GM12865 (cell line): Measurements from ENCODE around the gene RBMS1.
A peak's percentile ranks its signal among the peaks of the same experiment; 100 is the strongest.

ENCODE experiments used
- DNase-seq: peaks from one replicate; pipeline ENCODE4 v3.0.0; 2010; ENCODE audit warnings: low read depth
- H3K4me3 ChIP-seq: 2 replicates; pipeline ENCODE4 v1.5.1; 2011; ENCODE audit warnings: mild to moderate bottlenecking, low read depth, low read length, control low read depth
- TF ChIP-seq, protein P1 (sequence below): IDR thresholded peaks from 2 replicates; pipeline ENCODE4 v1.5.1; 2011; ENCODE audit warnings: low read length, control low read depth, low read depth, inconsistent platforms; ENCODE audit not compliant: insufficient read depth; ENCODE audit errors: missing control alignments

RBMS1 gene

DNA sequence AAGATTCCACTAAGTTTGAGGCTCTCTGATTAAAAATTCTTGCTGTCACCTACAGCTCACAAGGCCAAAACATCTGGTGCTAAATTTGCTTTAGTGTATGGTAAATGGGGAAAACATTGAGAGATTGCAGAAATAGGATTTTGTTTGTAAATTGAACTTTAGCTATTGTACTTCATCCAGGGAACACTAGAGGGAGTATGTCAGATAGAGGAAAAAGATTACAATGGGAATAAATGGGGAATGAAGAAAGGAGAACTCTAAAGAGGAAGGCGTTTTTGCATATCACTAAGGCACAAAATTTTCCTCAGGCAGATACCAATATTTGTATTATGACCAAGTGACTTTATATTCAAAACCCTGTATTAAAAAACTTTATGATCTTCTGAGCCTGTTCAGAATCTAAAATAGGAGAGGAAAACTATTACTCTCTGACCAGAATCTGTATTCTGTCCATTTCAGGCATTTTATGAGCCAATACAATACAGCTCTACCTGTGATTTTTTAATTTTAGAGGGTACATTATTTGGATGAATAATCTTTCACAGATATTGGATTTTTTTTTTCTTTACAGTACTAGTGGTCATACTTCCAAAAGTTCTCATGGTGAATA, 241.2 kb downstream of the RBMS1 start:
- no peak for DNase-seq
- TF ChIP-seq, protein P1, sequence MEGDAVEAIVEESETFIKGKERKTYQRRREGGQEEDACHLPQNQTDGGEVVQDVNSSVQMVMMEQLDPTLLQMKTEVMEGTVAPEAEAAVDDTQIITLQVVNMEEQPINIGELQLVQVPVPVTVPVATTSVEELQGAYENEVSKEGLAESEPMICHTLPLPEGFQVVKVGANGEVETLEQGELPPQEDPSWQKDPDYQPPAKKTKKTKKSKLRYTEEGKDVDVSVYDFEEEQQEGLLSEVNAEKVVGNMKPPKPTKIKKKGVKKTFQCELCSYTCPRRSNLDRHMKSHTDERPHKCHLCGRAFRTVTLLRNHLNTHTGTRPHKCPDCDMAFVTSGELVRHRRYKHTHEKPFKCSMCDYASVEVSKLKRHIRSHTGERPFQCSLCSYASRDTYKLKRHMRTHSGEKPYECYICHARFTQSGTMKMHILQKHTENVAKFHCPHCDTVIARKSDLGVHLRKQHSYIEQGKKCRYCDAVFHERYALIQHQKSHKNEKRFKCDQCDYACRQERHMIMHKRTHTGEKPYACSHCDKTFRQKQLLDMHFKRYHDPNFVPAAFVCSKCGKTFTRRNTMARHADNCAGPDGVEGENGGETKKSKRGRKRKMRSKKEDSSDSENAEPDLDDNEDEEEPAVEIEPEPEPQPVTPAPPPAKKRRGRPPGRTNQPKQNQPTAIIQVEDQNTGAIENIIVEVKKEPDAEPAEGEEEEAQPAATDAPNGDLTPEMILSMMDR: peak; percentile 59
- no peak overlapping the region for H3K4me3 ChIP-seq

DNA sequence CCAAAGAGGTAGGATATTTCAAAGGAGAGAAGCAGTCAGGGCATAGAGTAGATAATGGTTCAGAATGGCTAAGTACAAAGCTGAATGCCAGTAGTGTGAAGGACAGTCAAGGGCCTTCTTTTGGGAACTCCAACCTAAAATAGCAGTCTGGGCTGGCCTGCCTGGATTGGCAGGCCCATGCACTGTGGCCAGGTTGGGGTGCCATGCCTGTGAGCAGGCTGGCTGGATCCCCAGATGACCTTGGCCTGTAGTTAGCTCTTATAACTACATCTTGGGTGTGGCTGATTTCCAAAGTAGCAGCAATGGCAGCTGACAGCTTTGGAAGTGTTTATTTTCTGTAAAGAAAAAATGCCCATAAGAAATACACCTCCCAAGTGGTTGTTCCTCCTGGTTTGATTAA, 242.0 kb downstream of the RBMS1 start:
- DNase-seq: no peak
- TF ChIP-seq, protein P1: no peak
- H3K4me3 ChIP-seq: no peak overlapping the region

DNA sequence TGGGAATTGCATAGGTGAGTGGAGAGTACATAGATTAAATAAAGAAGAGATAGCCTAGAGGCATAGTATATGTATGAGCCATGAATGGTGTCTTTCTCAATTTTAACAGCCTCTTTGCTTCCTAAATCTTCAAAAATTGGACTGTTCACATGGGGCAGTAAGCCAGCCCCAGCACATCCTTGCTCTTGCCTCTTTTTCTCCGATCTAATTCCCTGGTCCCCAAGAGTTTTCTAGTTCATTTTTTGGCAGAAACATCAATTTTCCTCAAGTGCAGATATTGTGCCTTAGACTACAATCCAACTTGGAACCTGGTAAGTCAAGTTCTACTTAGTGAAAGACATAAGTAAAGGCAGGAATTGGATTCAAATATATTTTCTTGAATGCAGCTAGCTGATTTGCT, 243.7 kb downstream of the RBMS1 start:
- TF ChIP-seq, protein P1: no peak
- no peak overlapping the region for H3K4me3 ChIP-seq
- no peak for DNase-seq

DNA sequence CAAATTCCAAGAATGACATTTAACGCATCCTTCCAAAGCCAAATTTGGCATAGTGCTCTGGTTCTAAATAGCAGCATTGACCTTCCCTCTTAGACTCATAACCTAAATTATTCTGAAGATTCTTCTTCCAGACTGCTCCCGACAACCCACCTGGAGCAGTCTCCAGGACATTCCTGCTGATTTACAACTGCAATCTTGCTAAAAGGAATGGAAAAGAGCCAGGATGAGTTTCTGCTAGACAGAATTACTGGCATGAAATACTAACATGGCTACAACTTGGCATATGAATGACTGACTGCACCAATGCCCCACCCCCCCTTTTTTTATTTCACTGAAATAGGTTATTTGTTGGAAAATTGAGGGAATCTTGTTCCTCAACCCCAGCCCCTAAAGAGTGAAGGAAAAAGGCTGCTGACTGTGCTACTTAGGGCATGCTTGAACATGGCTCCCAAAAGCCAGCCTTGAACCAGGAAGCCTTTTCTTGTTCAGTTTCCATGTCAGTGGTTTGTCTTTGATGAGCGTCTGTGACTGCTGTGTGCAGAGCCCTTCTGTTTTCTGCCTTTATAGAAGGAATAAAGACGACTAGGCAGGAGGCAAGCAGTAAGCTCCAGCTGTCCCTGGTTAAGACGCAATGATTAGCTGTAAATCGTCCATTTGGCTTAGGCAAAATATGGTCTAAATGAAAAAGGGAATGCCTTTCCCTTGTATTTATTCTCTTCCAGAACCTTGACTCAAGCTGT, 246.1 kb downstream of the RBMS1 start:
- no peak overlapping the region for H3K4me3 ChIP-seq
- TF ChIP-seq, protein P1: no peak
- no peak for DNase-seq

DNA sequence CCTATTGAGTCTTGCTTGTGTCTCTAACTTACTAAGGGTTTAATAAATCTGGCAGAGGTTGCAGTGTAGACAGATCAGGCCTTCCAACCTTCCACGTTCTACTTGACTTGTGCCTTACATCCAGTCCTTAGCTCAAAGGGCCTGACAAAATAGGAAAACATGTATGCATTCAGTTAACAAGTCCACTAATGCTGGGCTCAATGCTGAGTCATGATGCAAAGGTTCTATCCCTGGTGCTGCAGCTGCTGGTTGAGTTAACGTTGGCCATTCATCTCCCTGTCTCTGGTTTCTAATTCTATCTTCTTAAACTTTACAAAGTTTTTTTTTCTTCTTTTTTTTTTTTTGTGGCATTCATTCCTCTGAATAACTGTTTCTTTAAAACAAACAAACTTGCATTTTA, 247.3 kb downstream of the RBMS1 start:
- H3K4me3 ChIP-seq: no peak overlapping the region
- DNase-seq: no peak
- TF ChIP-seq, protein P1: no peak

DNA sequence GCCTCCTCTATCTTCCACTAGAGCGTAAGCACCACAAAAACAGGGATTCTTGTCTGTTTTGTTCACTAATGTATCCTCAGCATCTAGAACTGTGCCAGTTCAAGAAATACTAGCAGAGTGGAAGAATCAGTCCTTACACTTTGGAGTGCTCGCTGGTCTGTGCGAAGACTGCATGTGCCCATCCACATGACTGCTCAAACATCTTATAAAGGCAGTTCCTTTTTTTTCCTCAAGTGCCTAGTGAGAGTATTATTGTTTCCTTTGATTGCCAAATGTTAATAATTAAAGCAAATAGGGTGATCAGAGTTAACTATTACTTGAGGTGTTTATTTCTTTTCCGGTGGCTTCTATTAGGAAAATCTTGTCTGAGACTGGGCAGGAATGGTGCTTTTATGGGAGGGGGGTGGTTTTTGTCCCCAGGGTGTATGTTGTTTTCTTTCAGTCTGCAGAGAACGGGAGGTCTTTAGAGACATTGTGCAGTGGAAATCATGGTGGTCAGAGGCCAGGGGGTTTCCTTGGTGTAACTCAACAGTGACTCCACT, 247.9 kb downstream of the RBMS1 start:
- DNase-seq: no peak
- no peak overlapping the region for H3K4me3 ChIP-seq
- TF ChIP-seq, protein P1: no peak
